ENCODE data around the gene CARMIL1.
"Not testable (repeated sequence)": the region's sequence is repeated elsewhere in the genome, so short reads cannot be mapped to it uniquely, and the experiment has no call there.

CARMIL1 gene

GRCh38 chr6:25414168-25414567 is 135.0 kb downstream of the CARMIL1 start:
- DNase-seq: no peak

- DNase-seq: no peak
These were observed 135.6 kb downstream of the CARMIL1 start for GRCh38 chr6:25414755-25415154.

GRCh38 chr6:25415274-25415673 is 136.1 kb downstream of the CARMIL1 start:
- DNase-seq: no peak

- DNase-seq: no peak
These were observed 136.5 kb downstream of the CARMIL1 start for GRCh38 chr6:25415701-25416100.

GRCh38 chr6:25417046-25417605 is 138.0 kb downstream of the CARMIL1 start:
- DNase-seq: no peak

- no peak for DNase-seq
These were observed 139.4 kb downstream of the CARMIL1 start for GRCh38 chr6:25418454-25419052.

- DNase-seq: no peak
These were observed 140.7 kb downstream of the CARMIL1 start for GRCh38 chr6:25419879-25420278.

GRCh38 chr6:25423358-25423757 is 144.2 kb downstream of the CARMIL1 start:
- DNase-seq: no peak

GRCh38 chr6:25424303-25424702 is 145.1 kb downstream of the CARMIL1 start:
- DNase-seq: no peak

GRCh38 chr6:25427549-25427948 is 148.4 kb downstream of the CARMIL1 start:
- DNase-seq: no peak

- no peak for DNase-seq
These were observed 149.7 kb downstream of the CARMIL1 start for GRCh38 chr6:25428758-25429317.

- DNase-seq: no peak
These were observed 152.3 kb downstream of the CARMIL1 start for GRCh38 chr6:25431306-25431974.

- DNase-seq: no peak
These were observed 152.8 kb downstream of the CARMIL1 start for GRCh38 chr6:25431975-25432307.

GRCh38 chr6:25434921-25435320 is 155.7 kb downstream of the CARMIL1 start:
- no peak for DNase-seq

- DNase-seq: no peak
These were observed 156.3 kb downstream of the CARMIL1 start for GRCh38 chr6:25435416-25435985.

GRCh38 chr6:25436760-25437159 is 157.6 kb downstream of the CARMIL1 start:
- no peak for DNase-seq

GRCh38 chr6:25439368-25439767 is 160.2 kb downstream of the CARMIL1 start:
- DNase-seq: no peak

GRCh38 chr6:25441663-25442270 is 162.6 kb downstream of the CARMIL1 start:
- peak; percentile 14 for DNase-seq

GRCh38 chr6:25442898-25443297 is 163.7 kb downstream of the CARMIL1 start:
- DNase-seq: no peak

- DNase-seq: not testable (repeated sequence)
These were observed 165.3 kb downstream of the CARMIL1 start for GRCh38 chr6:25444521-25444920.

- DNase-seq: no peak
These were observed 167.8 kb downstream of the CARMIL1 start for GRCh38 chr6:25446830-25447569.

- no peak for DNase-seq
These were observed 168.4 kb downstream of the CARMIL1 start for GRCh38 chr6:25447570-25447929.

All from DMS53 (cell line).